Measurements from ENCODE around the gene RNF180. TPM values are rescaled to one million over a fixed set of nuclear protein-coding genes. Genes with fewer than 3 reads are reported as not detected.
"Not testable (repeated sequence)": the region's sequence is repeated elsewhere in the genome, so short reads cannot be mapped to it uniquely, and the experiment has no call there.

Gene RNF180
- total RNA-seq, 1 donor from 2014 or later = 16.4 TPM

- intact Hi-C loops (cut with DNase I); DNase-seq (ENCODE audit: low spot score); ATAC-seq: not testable (repeated sequence)
Observed at GRCh38 chr5:64225286-64225981, 59.8 kb downstream of the RNF180 start.

GRCh38 chr5:64227131-64227537 is 61.5 kb downstream of the RNF180 start:
- ATAC-seq; intact Hi-C loops (cut with DNase I); DNase-seq (ENCODE audit: low spot score): not testable (repeated sequence)

- DNase-seq (ENCODE audit: low spot score) = no peak
- ATAC-seq = no peak
- intact Hi-C loops (cut with DNase I) = no loop called here
Observed at GRCh38 chr5:64229163-64229774, 63.6 kb downstream of the RNF180 start.

GRCh38 chr5:64260756-64261155 is 95.1 kb downstream of the RNF180 start:
- ATAC-seq (no peak), DNase-seq (ENCODE audit: low spot score) (no peak)
- intact Hi-C loops (cut with DNase I) = no loop called here

GRCh38 chr5:64269164-64269563 is 103.5 kb downstream of the RNF180 start:
- intact Hi-C loops (cut with DNase I) = no loop called here
- DNase-seq (ENCODE audit: low spot score) = no peak
- ATAC-seq = no peak

- ATAC-seq (no peak), DNase-seq (ENCODE audit: low spot score) (no peak)
- intact Hi-C loops (cut with DNase I) = no loop called here
Observed at GRCh38 chr5:64273276-64273675, 107.6 kb downstream of the RNF180 start.

- intact Hi-C loops (cut with DNase I) = no loop called here
- DNase-seq (ENCODE audit: low spot score) (no peak), ATAC-seq (peak; percentile 26)
Observed at GRCh38 chr5:64285188-64286130, 119.8 kb downstream of the RNF180 start.

GRCh38 chr5:64286381-64286780 is 120.7 kb downstream of the RNF180 start:
- DNase-seq (ENCODE audit: low spot score) (no peak), ATAC-seq (no peak)
- intact Hi-C loops (cut with DNase I) = no loop called here

GRCh38 chr5:64288496-64288895 is 122.9 kb downstream of the RNF180 start:
- DNase-seq (ENCODE audit: low spot score); ATAC-seq; intact Hi-C loops (cut with DNase I): not testable (repeated sequence)

- intact Hi-C loops (cut with DNase I) = no loop called here
- ATAC-seq (no peak), DNase-seq (ENCODE audit: low spot score) (no peak)
Observed at GRCh38 chr5:64292611-64293215, 127.1 kb downstream of the RNF180 start.

GRCh38 chr5:64295101-64295500 is 129.5 kb downstream of the RNF180 start:
- ATAC-seq = no peak
- DNase-seq (ENCODE audit: low spot score) = no peak
- intact Hi-C loops (cut with DNase I) = no loop called here

- ATAC-seq (no peak), DNase-seq (ENCODE audit: low spot score) (no peak)
- intact Hi-C loops (cut with DNase I) = no loop called here
Observed at GRCh38 chr5:64298586-64298985, 132.9 kb downstream of the RNF180 start.

GRCh38 chr5:64299805-64300204 is 134.2 kb downstream of the RNF180 start:
- intact Hi-C loops (cut with DNase I) = loop anchor here (5.0 kb wide), 1 partner anchor 1062 kb away; no protein-coding TSS in a partner anchor
- ATAC-seq = no peak
- DNase-seq (ENCODE audit: low spot score) = no peak

GRCh38 chr5:64301566-64301965 is 135.9 kb downstream of the RNF180 start:
- no peak for ATAC-seq
- DNase-seq (ENCODE audit: low spot score) = no peak
- intact Hi-C loops (cut with DNase I) = loop anchor here (5.0 kb wide), 1 partner anchor 1061 kb away; no protein-coding TSS in a partner anchor

- no peak for DNase-seq (ENCODE audit: low spot score)
- intact Hi-C loops (cut with DNase I) = no loop called here
- ATAC-seq = no peak
Observed at GRCh38 chr5:64308135-64308534, 142.5 kb downstream of the RNF180 start.

- no peak for ATAC-seq
- intact Hi-C loops (cut with DNase I) = no loop called here
- DNase-seq (ENCODE audit: low spot score) = no peak
Observed at GRCh38 chr5:64312491-64312890, 146.8 kb downstream of the RNF180 start.

GRCh38 chr5:64315778-64316177 is 150.1 kb downstream of the RNF180 start:
- DNase-seq (ENCODE audit: low spot score) = no peak
- ATAC-seq = no peak
- intact Hi-C loops (cut with DNase I) = no loop called here

GRCh38 chr5:64318175-64318574 is 152.5 kb downstream of the RNF180 start:
- ATAC-seq = no peak
- DNase-seq (ENCODE audit: low spot score) = no peak
- intact Hi-C loops (cut with DNase I) = no loop called here

- intact Hi-C loops (cut with DNase I) = no loop called here
- no peak for ATAC-seq
Observed at GRCh38 chr5:64323591-64323990, 157.9 kb downstream of the RNF180 start.

More at GRCh38 chr5:64323591-64323990, 157.9 kb downstream of the RNF180 start:
- no peak for DNase-seq (ENCODE audit: low spot score)
